Uterus (tissue), 4 donors: Measurements from ENCODE around the gene MOB2. TPM values are rescaled to one million over a fixed set of nuclear protein-coding genes. Genes with fewer than 3 reads are reported as not detected.
"Not testable (repeated sequence)": the region's sequence is repeated elsewhere in the genome, so short reads cannot be mapped to it uniquely, and the experiment has no call there.

Experiments
- DNase-seq, 2 donors: peaks; one replicate each; pipeline ENCODE4 v3.0.0-alpha.2; 2019 to 2020
- H3K27ac ChIP-seq, 2 donors: fragments of 200-600 bp; sonication (generic); 1 replicate in 1 of 2; 2 replicates in 1 of 2; pipeline ENCODE4 v1.5.1; 2016 to 2018
- H3K27me3 ChIP-seq, 2 donors: fragments of 200-600 bp; sonication (generic); one replicate each; pipeline ENCODE4 v1.5.1; 2018 to 2019; ENCODE audit warnings: control low read depth in 1 of 2
- H3K36me3 ChIP-seq, 2 donors: fragments of 200-600 bp; sonication (generic); one replicate each; pipeline ENCODE4 v1.5.1; 2019; ENCODE audit warnings: control low read depth in 1 of 2
- H3K4me1 ChIP-seq, 2 donors: fragments of 200-600 bp; sonication (generic); one replicate each; pipeline ENCODE4 v1.5.1; 2018 to 2019; ENCODE audit warnings: control low read depth in 1 of 2
- H3K4me3 ChIP-seq, 2 donors: fragments of 200-600 bp; sonication (generic); 1 replicate in 1 of 2; 2 replicates in 1 of 2; pipeline ENCODE4 v1.5.1; 2018 to 2019; ENCODE audit warnings: mild to moderate bottlenecking in 1 of 2
- H3K9me3 ChIP-seq, 2 donors: fragments of 200-600 bp; sonication (generic); one replicate each; pipeline ENCODE4 v1.5.1; 2019; ENCODE audit warnings: control low read depth in 1 of 2
- POLR2A ChIP-seq, 2 donors: fragments of 450-650 bp; IDR thresholded peaks; one replicate each; pipeline ENCODE4 v1.6.1; 2016; ENCODE audit warnings: antibody characterized with exemption in 2 of 2, mild to moderate bottlenecking in 1 of 2, moderate library complexity in 1 of 2
- intact Hi-C: fragments of 100-400 bp; cut with DNase I; formaldehyde crosslinking; loops from one replicate; pipeline ENCODE4 v1.15.1; 2023; ENCODE audit warnings: low total_unique reads
- total RNA-seq, 4 donors: library from RNA; depleted of rRNA in 3 of 4; stranded (reverse); fragments of >200 nt in 3 of 4; gene quantifications; one replicate each; pipeline versions ENCODE4 v1.1.0 to v1.2.4, GENCODE V29; 2014 to 2023
- TF ChIP-seq, protein P1 (sequence below), 4 experiments: fragments of 200-600 bp in 2 of 4; fragments of 450-650 bp in 2 of 4; sonication (generic) in 2 of 4; IDR thresholded peaks; one replicate each; pipeline ENCODE4 v1.5.1; 2016 to 2019; ENCODE audit warnings: antibody characterized with exemption in 4 of 4, mild to moderate bottlenecking in 2 of 4, moderate library complexity in 1 of 4
- donor health status: DM: yes; HTN: yes; CAD: no.

Gene MOB2
- total RNA-seq, 4 donors from 2014 or later, result 17.1 to 72.6 (median 23.6) TPM

DNA sequence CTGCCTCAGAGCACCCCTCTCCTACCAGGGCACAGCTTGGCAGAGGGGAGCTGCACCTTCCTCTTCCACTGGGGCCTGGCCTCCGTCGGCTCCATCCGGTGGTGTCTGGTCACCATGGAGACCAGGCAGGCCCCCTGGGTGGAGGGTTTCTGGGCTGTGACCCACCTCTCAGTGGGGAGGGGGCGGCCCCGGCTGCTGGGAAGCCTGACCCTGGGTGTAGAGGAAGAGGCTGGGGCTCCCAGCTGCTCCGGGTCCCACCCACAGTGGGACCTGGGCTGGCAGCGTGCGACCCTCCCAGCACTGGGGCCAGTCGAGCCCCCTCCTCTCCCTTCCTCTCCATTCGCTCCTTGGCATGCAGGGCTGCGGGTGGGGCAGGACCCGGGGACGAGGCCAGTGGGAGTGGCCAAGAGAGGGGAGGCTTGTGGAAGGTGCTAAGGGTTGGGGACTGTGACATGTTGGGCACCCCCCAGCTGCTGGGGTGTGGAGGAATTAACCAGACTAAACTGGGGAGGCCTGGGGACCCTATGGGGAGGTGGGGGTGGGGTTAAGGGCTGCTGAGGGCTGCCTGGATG is 50.0 kb downstream of the MOB2 start:
- TF ChIP-seq POLR2A (IDR thresholded peaks at IDR 0.05), result no peak
- TF ChIP-seq, protein P1, sequence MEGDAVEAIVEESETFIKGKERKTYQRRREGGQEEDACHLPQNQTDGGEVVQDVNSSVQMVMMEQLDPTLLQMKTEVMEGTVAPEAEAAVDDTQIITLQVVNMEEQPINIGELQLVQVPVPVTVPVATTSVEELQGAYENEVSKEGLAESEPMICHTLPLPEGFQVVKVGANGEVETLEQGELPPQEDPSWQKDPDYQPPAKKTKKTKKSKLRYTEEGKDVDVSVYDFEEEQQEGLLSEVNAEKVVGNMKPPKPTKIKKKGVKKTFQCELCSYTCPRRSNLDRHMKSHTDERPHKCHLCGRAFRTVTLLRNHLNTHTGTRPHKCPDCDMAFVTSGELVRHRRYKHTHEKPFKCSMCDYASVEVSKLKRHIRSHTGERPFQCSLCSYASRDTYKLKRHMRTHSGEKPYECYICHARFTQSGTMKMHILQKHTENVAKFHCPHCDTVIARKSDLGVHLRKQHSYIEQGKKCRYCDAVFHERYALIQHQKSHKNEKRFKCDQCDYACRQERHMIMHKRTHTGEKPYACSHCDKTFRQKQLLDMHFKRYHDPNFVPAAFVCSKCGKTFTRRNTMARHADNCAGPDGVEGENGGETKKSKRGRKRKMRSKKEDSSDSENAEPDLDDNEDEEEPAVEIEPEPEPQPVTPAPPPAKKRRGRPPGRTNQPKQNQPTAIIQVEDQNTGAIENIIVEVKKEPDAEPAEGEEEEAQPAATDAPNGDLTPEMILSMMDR (IDR thresholded peaks at IDR 0.05), result no peak
- Histone ChIP-seq H3K4me1 (peaks cover 0 to 7% of the 10 kb centered on the region in 2 donors), H3K27me3 (peaks cover 0 to 8% of the 10 kb centered on the region in 2 donors), H3K36me3 (no peaks in the 10 kb centered on the region), H3K9me3 (no peaks in the 10 kb centered on the region), H3K4me3 (no peak overlapping the region), H3K27ac (no peak overlapping the region)
- DNase-seq, result no peak
- intact Hi-C loops, result no loop called here

DNA sequence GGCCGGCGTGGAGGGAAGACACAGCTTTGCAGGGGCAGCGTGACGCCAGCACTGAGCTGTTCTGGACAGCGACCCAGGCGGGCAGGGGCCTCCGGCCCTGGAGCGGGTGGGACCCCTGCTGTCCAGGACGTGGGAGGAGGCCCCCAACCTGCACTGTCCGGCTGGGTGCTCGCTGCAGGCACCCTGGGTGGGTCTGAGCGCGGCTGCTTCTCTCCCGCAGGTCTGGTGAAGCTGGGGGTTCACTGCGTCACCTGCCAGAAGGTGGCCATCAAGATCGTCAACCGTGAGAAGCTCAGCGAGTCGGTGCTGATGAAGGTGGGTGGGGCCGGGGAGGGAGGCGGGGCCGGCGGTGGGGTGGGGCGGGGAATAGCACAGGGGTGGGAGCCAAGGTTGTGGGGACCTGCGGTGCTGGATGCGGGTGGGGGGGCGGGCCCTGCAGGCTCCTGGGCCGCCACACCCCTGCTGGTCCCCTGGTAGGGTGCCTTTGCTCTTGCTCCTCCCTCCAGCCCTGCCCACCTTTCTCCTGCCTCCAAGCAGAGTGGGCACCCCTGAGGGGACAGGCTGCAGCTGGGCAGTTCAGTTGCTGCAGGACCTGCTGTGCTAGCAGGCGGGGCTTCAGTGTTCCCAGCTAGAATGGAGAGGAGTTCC is 50.6 kb downstream of the MOB2 start:
- Histone ChIP-seq H3K27ac (no peak overlapping the region), H3K4me3 (no peak overlapping the region), H3K36me3 (no peaks in the 10 kb centered on the region), H3K27me3 (peaks cover 0 to 8% of the 10 kb centered on the region in 2 donors), H3K4me1 (peaks cover 0 to 7% of the 10 kb centered on the region in 2 donors), H3K9me3 (no peaks in the 10 kb centered on the region)
- intact Hi-C loops, result no loop called here
- TF ChIP-seq, protein P1 (IDR thresholded peaks at IDR 0.05), result no peak
- TF ChIP-seq POLR2A (IDR thresholded peaks at IDR 0.05), result no peak
- DNase-seq, result no peak

DNA sequence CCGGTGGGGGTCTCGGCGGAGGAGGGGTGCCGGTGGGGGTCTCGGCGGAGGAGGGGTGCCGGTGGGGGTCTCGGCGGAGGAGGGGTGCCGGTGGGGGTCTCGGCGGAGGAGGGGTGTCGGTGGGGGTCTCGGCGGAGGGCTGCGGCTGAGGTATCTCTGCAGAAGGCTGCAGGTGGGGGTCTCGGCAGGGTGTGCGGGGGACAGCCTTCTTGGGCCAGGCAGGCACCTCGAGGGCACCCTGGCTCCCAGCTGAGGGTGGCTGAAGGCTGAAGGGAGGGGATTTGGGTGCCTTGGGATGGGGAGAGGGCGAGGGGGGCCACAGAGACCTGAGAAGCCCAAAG is 51.1 kb downstream of the MOB2 start:
- H3K4me1 ChIP-seq, H3K9me3 ChIP-seq, H3K27ac ChIP-seq, H3K4me3 ChIP-seq, H3K36me3 ChIP-seq, DNase-seq, intact Hi-C loops, H3K27me3 ChIP-seq: not testable (repeated sequence)

DNA sequence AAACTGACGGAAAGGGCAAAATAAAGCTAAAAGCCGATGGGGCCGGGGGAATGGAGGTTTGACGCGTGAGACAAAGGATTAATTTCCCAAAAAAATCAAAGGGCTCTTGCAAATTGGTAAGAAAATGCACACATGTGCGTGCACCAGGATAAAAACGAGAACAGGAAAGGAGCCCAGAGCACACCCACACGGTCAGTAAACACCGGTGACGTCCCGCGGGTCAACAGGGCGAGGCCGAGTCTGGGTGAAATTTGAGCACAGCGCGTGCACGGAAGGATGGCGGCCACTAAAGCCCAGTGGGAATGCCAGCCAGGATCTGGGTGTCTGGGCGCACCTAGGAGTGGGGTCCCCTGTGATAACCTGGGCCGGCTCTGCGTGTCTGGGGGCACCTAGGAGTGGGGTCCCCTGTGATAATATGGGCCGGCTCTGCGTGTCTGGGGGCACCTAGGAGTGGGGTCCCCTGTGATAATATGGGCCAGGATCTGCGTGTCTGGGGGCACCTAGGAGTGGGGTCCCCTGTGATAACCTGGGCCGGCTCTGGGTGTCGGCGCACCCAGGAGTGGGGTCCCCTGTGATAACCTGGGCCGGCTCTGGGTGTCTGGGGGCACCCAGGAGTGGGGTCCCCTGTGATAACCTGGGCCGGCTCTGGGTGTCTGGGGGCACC is 52.5 kb downstream of the MOB2 start:
- Histone ChIP-seq H3K27me3 (peaks cover 0 to 8% of the 10 kb centered on the region in 2 donors), H3K36me3 (no peaks in the 10 kb centered on the region), H3K4me1 (peaks cover 0 to 7% of the 10 kb centered on the region in 2 donors), H3K4me3 (no peak overlapping the region), H3K9me3 (no peaks in the 10 kb centered on the region), H3K27ac (no peak overlapping the region)
- intact Hi-C loops, result no loop called here
- TF ChIP-seq POLR2A (IDR thresholded peaks at IDR 0.05), result no peak
- TF ChIP-seq, protein P1 (IDR thresholded peaks at IDR 0.05), result no peak
- no peak for DNase-seq

DNA sequence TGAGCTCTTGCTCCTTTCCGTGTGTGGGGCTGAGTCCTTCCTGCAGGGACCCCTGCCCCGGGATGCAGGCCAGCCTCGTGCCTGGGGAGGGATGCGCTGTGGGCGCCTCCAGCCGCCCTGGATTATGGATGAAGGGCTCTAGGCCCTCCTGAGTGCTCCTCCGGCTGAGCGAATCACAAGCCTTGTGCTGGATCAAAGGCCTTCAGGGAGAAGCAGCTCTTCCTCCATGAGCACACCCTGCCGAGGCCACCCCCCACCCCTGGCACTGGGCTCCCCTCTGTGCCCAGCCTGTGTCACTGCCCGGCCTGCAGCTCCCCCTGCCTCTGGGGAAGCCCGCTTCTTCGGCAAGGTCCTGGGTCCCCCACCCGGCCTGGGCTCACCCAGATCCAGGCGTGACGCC is 53.0 kb downstream of the MOB2 start:
- no peak for DNase-seq
- Histone ChIP-seq H3K27me3 (peaks cover 0 to 8% of the 10 kb centered on the region in 2 donors), H3K4me1 (peaks cover 0 to 7% of the 10 kb centered on the region in 2 donors), H3K36me3 (no peaks in the 10 kb centered on the region), H3K9me3 (no peaks in the 10 kb centered on the region), H3K27ac (no peak overlapping the region), H3K4me3 (no peak overlapping the region)
- no peak for TF ChIP-seq POLR2A (IDR thresholded peaks at IDR 0.05)
- TF ChIP-seq, protein P1 (IDR thresholded peaks at IDR 0.05), result no peak
- intact Hi-C loops, result no loop called here
